Transverse colon (tissue), 4 donors: ENCODE results near the gene ZNF665. TPM values are rescaled to one million over a fixed set of nuclear protein-coding genes. Genes with fewer than 3 reads are reported as not detected.
"Not testable (repeated sequence)": the region's sequence is repeated elsewhere in the genome, so short reads cannot be mapped to it uniquely, and the experiment has no call there.

Experiments
- DNase-seq: peaks from one replicate; pipeline ENCODE4 v3.0.0-alpha.2; 2019
- H3K27ac ChIP-seq, 4 donors: fragments of 200-600 bp; sonication (generic); 2 replicates each; pipeline ENCODE4 v1.5.1; 2016 to 2018; ENCODE audit warnings: inconsistent platforms in 4 of 4
- H3K27me3 ChIP-seq: fragments of 200-600 bp; sonication (generic); 2 replicates; pipeline ENCODE4 v1.5.1; 2017; ENCODE audit warnings: inconsistent platforms
- H3K36me3 ChIP-seq, 4 donors: fragments of 200-600 bp; sonication (generic); 2 replicates each; pipeline ENCODE4 v1.5.1; 2017 to 2019; ENCODE audit warnings: inconsistent platforms in 4 of 4
- H3K4me1 ChIP-seq, 4 donors: fragments of 200-600 bp; sonication (generic); 2 replicates each; pipeline ENCODE4 v1.5.1; 2017 to 2020; ENCODE audit warnings: inconsistent platforms in 4 of 4
- H3K4me3 ChIP-seq, 4 donors: fragments of 200-600 bp; sonication (generic); 1 replicate in 1 of 4; 2 replicates in 3 of 4; pipeline versions ENCODE4 v1.5.1 to v1.6.1; 2017 to 2019; ENCODE audit warnings: inconsistent platforms in 4 of 4
- H3K9me3 ChIP-seq, 2 donors: fragments of 200-600 bp; sonication (generic); 2 replicates each; pipeline ENCODE4 v1.5.1; 2017 to 2019; ENCODE audit warnings: inconsistent platforms in 2 of 2
- CTCF ChIP-seq, 5 experiments: fragments of 200-600 bp in 3 of 5; fragments of 450-650 bp in 2 of 5; sonication (generic) in 3 of 5; IDR thresholded peaks; 1 replicate in 2 of 5; 2 replicates in 3 of 5; pipeline ENCODE4 v1.5.1; 2016 to 2017; ENCODE audit warnings: antibody characterized with exemption in 5 of 5, inconsistent platforms in 3 of 5, mild to moderate bottlenecking in 2 of 5, moderate library complexity in 1 of 5
- EP300 ChIP-seq: sonication (generic); formaldehyde crosslinking; IDR thresholded peaks from one replicate; pipeline ENCODE4 v1.6.1; 2017; ENCODE audit warnings: antibody characterized with exemption, low read depth
- POLR2A ChIP-seq: fragments of 450-650 bp; IDR thresholded peaks from one replicate; pipeline ENCODE4 v1.6.1; 2016; ENCODE audit warnings: antibody characterized with exemption, mild to moderate bottlenecking, moderate library complexity
- POLR2AphosphoS5 ChIP-seq, 3 donors: sonication (generic); formaldehyde crosslinking; IDR thresholded peaks; one replicate each; pipeline ENCODE4 v1.6.1; 2016; ENCODE audit warnings: antibody characterized with exemption in 3 of 3
- WGBS, 2 donors: methylation state at CpG; one replicate each; pipeline ENCODE4 v1.1.5; 2018; ENCODE audit warnings: low coverage in 1 of 2; 5-methylcytosine and 5-hydroxymethylcytosine counted together
- in situ Hi-C, 4 donors: fragments of 200-750 bp; cut with MboI; loops; one replicate each; pipeline versions ENCODE4 v1.15.0 to v1.15.1; 2017; ENCODE audit warnings: low sequenced_read_pairs in 3 of 4, low pct_ligation_motif_present in 1 of 4, low pct_unique_long_range_greater_than_20kb in 1 of 4
- intact Hi-C: fragments of 100-400 bp; cut with DNase I; formaldehyde crosslinking; loops from one replicate; pipeline ENCODE4 v1.15.1; 2023; ENCODE audit warnings: low total_unique reads
- total RNA-seq, 4 donors: library from RNA; depleted of rRNA; stranded (reverse); fragments of >200 nt; gene quantifications; one replicate each; pipeline ENCODE4 v1.1.0, GENCODE V29; 2016

Gene ZNF665
- 1 to 10 TPM in 2 of 4 donors, under 1 TPM in 1, not detected in 1; 1.00 to 4.4 (median 2.6) TPM for total RNA-seq

- intact Hi-C loops = no loop called here
Observed at GRCh38 chr19:53192771-53193534, at the start of gene ZNF665. Gene ZNF665, minus strand, starts transcription at chr19:53193358. Its CDS starts 10,460 bp downstream, at chr19:53182898.

GRCh38 chr19:53237114-53237777, 44.1 kb upstream of the ZNF665 start:
- WGBS, 2 donors = 82 to 85% methylated on average over 4 of the region's 4 CpGs

More at GRCh38 chr19:53192771-53193534, at the start of gene ZNF665:
- peaks cover 0 to 5% of the 10 kb centered on the region in 2 donors for H3K9me3 ChIP-seq
- peak within 1 kb of the TSS; percentile 52 to 97 (median 84) for H3K4me3 ChIP-seq
- H3K27ac ChIP-seq = peak within 1 kb of the TSS; percentile 73 to 92 (median 86)
- peaks cover 0 to 21% (median 5%) of the 10 kb centered on the region in 4 donors for H3K4me1 ChIP-seq
- in situ Hi-C loops = loop anchor here in 2 of 4 donors (10.0 kb wide), 2 partner anchors 142 to 322 kb away; partner anchors contain the start of gene ZNF845 (in 1 of the 2)
- H3K36me3 ChIP-seq = no peaks in the 10 kb centered on the region
- TF ChIP-seq CTCF (IDR thresholded peaks at IDR 0.05) (no peak), EP300 (no peak), POLR2AphosphoS5 (IDR thresholded peaks at IDR 0.05) (peak; percentile 73 to 83 (median 81)), POLR2A (peak; percentile 71)
- WGBS, 2 donors = 1% methylated on average over 42 of the region's 53 CpGs; no CpG with 5 or more reads in 1 of the 2 donors
- H3K27me3 ChIP-seq = no peaks in the 10 kb centered on the region
- DNase-seq = peak; percentile 92

DNA sequence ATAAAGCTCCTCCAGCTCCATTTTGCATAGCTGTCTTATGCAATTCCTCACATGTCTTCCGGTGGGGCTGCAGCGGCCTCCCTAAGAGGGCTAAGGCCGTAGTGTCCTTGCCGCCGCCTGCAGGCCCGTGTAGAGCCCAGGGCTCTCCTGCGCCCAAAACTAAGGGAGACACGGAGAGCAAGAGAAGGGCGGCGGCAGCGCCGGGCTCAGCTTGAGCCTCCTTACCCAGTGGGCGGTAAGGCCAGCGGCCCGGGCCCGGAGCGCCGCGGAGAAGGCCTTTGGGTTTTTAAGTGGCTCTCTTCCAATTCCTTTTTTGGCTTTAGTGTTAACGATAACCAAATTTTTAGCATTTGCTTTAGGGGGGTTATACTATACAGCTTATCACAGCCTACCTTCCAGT, 31.4 kb upstream of the ZNF665 start:
- TF ChIP-seq EP300 (no peak), POLR2AphosphoS5 (IDR thresholded peaks at IDR 0.05) (no peak), POLR2A (no peak), CTCF (IDR thresholded peaks at IDR 0.05) (no peak)
- no peak overlapping the region for H3K27ac ChIP-seq
- H3K4me3 ChIP-seq = no peak overlapping the region
- H3K36me3 ChIP-seq = no peaks in the 10 kb centered on the region
- DNase-seq = no peak
- intact Hi-C loops = no loop called here
- peaks cover 51 to 59% of the 10 kb centered on the region in 2 donors for H3K9me3 ChIP-seq
- 97 to 100% methylated on average over 5 to 19 of the region's 20 CpGs for WGBS, 2 donors
- no peaks in the 10 kb centered on the region for H3K4me1 ChIP-seq
- H3K27me3 ChIP-seq = no peaks in the 10 kb centered on the region
- in situ Hi-C loops = no loop called here

More at GRCh38 chr19:53237114-53237777, 44.1 kb upstream of the ZNF665 start:
- intact Hi-C loops (no loop called here), in situ Hi-C loops (no loop called here)
- H3K4me3 ChIP-seq = no peak overlapping the region
- peaks cover 0 to 51% (median 26%) of the 10 kb centered on the region in 4 donors for H3K36me3 ChIP-seq
- no peak overlapping the region for H3K27ac ChIP-seq
- H3K27me3 ChIP-seq = no peaks in the 10 kb centered on the region
- TF ChIP-seq CTCF (IDR thresholded peaks at IDR 0.05) (no peak), EP300 (no peak), POLR2AphosphoS5 (IDR thresholded peaks at IDR 0.05) (no peak), POLR2A (no peak)
- H3K9me3 ChIP-seq = peaks cover 74 to 97% of the 10 kb centered on the region in 2 donors
- no peak for DNase-seq
- H3K4me1 ChIP-seq = no peaks in the 10 kb centered on the region

DNA sequence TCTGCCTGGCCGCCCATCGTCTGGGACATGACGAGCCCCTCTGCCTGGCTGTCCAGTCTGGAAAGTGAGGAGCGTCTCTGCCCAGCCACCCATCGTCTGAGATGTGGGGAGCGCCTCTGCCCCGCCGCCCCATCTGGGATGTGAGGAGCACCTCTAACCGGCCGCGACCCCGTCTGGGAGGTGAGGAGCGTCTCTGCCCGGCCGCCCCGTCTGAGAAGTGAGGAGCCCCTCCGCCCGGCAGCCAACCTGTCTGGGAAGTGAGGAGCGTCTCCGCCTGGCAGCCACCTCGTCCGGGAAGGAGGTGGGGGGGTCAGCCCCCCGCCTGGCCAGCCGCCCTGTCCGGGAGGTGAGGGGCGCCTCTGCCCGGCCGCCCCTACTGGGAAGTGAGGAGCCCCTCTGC, 29.6 kb upstream of the ZNF665 start:
- DNase-seq, H3K4me3 ChIP-seq, H3K27ac ChIP-seq, H3K36me3 ChIP-seq, H3K27me3 ChIP-seq, H3K4me1 ChIP-seq, in situ Hi-C loops, intact Hi-C loops: not testable (repeated sequence)
- peaks cover 59 to 65% of the 10 kb centered on the region in 2 donors for H3K9me3 ChIP-seq
- WGBS, 2 donors = 100% methylated on average over 3 of the region's 28 CpGs; no CpG with 5 or more reads in 1 of the 2 donors
